Left ventricle myocardium inferior (tissue), 1 donor: ENCODE results near the gene PARVG. TPM values are rescaled to one million over a fixed set of nuclear protein-coding genes. Genes with fewer than 3 reads are reported as not detected.

Experiments
- DNase-seq: peaks from one replicate; pipeline ENCODE4 v3.0.0-alpha.2; 2020
- H3K27ac ChIP-seq: fragments of 200-600 bp; replicated peaks from 2 replicates; pipeline ENCODE4 v1.8.0; 2021
- H3K27me3 ChIP-seq: fragments of 200-600 bp; 2 replicates; pipeline ENCODE4 v1.8.0; 2021; ENCODE audit warnings: low read depth
- H3K36me3 ChIP-seq: fragments of 200-600 bp; 2 replicates; pipeline ENCODE4 v1.8.0; 2021
- H3K4me1 ChIP-seq: fragments of 200-600 bp; 2 replicates; pipeline ENCODE4 v1.8.0; 2021
- H3K4me3 ChIP-seq: fragments of 200-600 bp; 2 replicates; pipeline ENCODE4 v1.8.0; 2021; ENCODE audit warnings: mild to moderate bottlenecking, moderate library complexity
- H3K9me3 ChIP-seq: fragments of 200-600 bp; replicated peaks from 2 replicates; pipeline ENCODE4 v1.8.0; 2021
- CTCF ChIP-seq: fragments of 200-600 bp; IDR thresholded peaks from 2 replicates; pipeline ENCODE4 v1.8.0; 2021; ENCODE audit warnings: antibody characterized with exemption, mild to moderate bottlenecking, borderline replicate concordance
- intact Hi-C: fragments of 100-400 bp; cut with micrococcal nuclease; formaldehyde crosslinking; loops from one replicate; pipeline ENCODE4 v1.11.0; 2022
- total RNA-seq: library from RNA; stranded (reverse); fragmentation: NEBNext Ultra II Directional; extraction: Animal tissue kit (Norgen Biotek cat#: 25700); gene quantifications from one replicate; pipeline ENCODE4 v1.2.1, GENCODE V29; 2021
- donor health status: DM: no; HTN: yes; CAD: no; lungs with severe emphysema.

The PARVG gene
- total RNA-seq, 1 donor from 2014 or later = 2.8 TPM

- no peak overlapping the region for H3K27ac ChIP-seq
- H3K4me1 ChIP-seq = peaks cover 57% of the 10 kb centered on the region
- no peak for DNase-seq
- no peak for TF ChIP-seq CTCF
- peaks cover 80% of the 10 kb centered on the region for H3K36me3 ChIP-seq
- no peak overlapping the region for H3K4me3 ChIP-seq
- peaks cover 19% of the 10 kb centered on the region for H3K9me3 ChIP-seq
- H3K27me3 ChIP-seq = no peaks in the 10 kb centered on the region
- intact Hi-C loops = no loop called here
These were observed 46.7 kb upstream of the PARVG start for GRCh38 chr22:44133901-44134571.

GRCh38 chr22:44136112-44136511 lies 44.6 kb upstream of the PARVG start:
- peaks cover 85% of the 10 kb centered on the region for H3K36me3 ChIP-seq

GRCh38 chr22:44136786-44137185 lies 43.9 kb upstream of the PARVG start:
- TF ChIP-seq CTCF = no peak
- Histone ChIP-seq H3K27ac (no peak overlapping the region), H3K4me1 (peaks cover 58% of the 10 kb centered on the region), H3K27me3 (no peaks in the 10 kb centered on the region), H3K9me3 (peaks cover 19% of the 10 kb centered on the region), H3K36me3 (peaks cover 85% of the 10 kb centered on the region), H3K4me3 (no peak overlapping the region)
- intact Hi-C loops = no loop called here
- no peak for DNase-seq

More at GRCh38 chr22:44136112-44136511, 44.6 kb upstream of the PARVG start:
- Histone ChIP-seq H3K4me1 (peaks cover 63% of the 10 kb centered on the region), H3K4me3 (no peak overlapping the region), H3K9me3 (peaks cover 19% of the 10 kb centered on the region), H3K27me3 (no peaks in the 10 kb centered on the region), H3K27ac (no peak overlapping the region)
- TF ChIP-seq CTCF = no peak
- intact Hi-C loops = no loop called here
- DNase-seq = no peak

GRCh38 chr22:44137415-44137814 lies 43.3 kb upstream of the PARVG start:
- H3K4me1 ChIP-seq = peaks cover 53% of the 10 kb centered on the region
- H3K27me3 ChIP-seq = no peaks in the 10 kb centered on the region
- no peak overlapping the region for H3K27ac ChIP-seq
- peaks cover 80% of the 10 kb centered on the region for H3K36me3 ChIP-seq
- intact Hi-C loops = no loop called here
- no peak for TF ChIP-seq CTCF
- no peak for DNase-seq
- peaks cover 19% of the 10 kb centered on the region for H3K9me3 ChIP-seq
- H3K4me3 ChIP-seq = no peak overlapping the region

- no peak for TF ChIP-seq CTCF
- no peak overlapping the region for H3K4me3 ChIP-seq
These were observed 41.0 kb upstream of the PARVG start for GRCh38 chr22:44139773-44140172.

More at GRCh38 chr22:44139773-44140172, 41.0 kb upstream of the PARVG start:
- H3K36me3 ChIP-seq = peaks cover 63% of the 10 kb centered on the region
- DNase-seq = no peak
- H3K27ac ChIP-seq = peak overlapping the region; percentile 74
- peaks cover 19% of the 10 kb centered on the region for H3K9me3 ChIP-seq
- H3K27me3 ChIP-seq = no peaks in the 10 kb centered on the region
- intact Hi-C loops = no loop called here
- H3K4me1 ChIP-seq = peaks cover 51% of the 10 kb centered on the region
